K562 (cell line): ENCODE results near the gene NUP43. TPM values are rescaled to one million over a fixed set of nuclear protein-coding genes. Genes with fewer than 3 reads are reported as not detected.

ENCODE experiments used
- ATAC-seq: fragments of 200-7000 bp; cut with Tn5 transposase; 3 replicates; pipeline ENCODE4 v1.9.1; 2020; ENCODE audit warnings: moderate library complexity
- BruUV-seq: library from RNA; stranded (reverse); fragments of 400-500 nt; replicated peaks from 2 replicates; lab custom pipeline; 2021; lab: Mats Ljungman, UMichigan
- CTCF ChIA-PET: fragments of 300-600 bp; formaldehyde crosslinking; extraction: SDS; loops from one replicate; lab custom pipeline; 2021; ENCODE audit warnings: low intra/inter-chr PET ratio; lab: Yijun Ruan, JAX
- POLR2A ChIA-PET: fragments of 300-600, 350-650 bp; sonication (Branson Sonifier 250); formaldehyde crosslinking; extraction: SDS; loops from one replicate; lab custom pipeline; 2021; ENCODE audit warnings: antibody characterized with exemption, inconsistent platforms; lab: Yijun Ruan, JAX
- DNase-seq, 4 experiments: peaks; one replicate each; pipeline versions ENCODE4 v3.0.0 to v3.0.0-alpha.2; 2011 to 2018; ENCODE audit warnings: low spot score in 3 of 4, mixed read lengths in 3 of 4; ENCODE audit errors: extremely low read depth in 1 of 4
- FAIRE-seq: peaks from 2 replicates; lab custom pipeline; 2011; peaks lifted over from hg19 to GRCh38; lab: Jason Lieb, UNC
- H2AFZ ChIP-seq: 2 replicates; pipeline ENCODE4 v1.6.0; 2011; ENCODE audit warnings: low read depth, low read length, control low read depth, inconsistent platforms
- H3K27ac ChIP-seq: fragments of 200-600 bp; 3 replicates; pipeline ENCODE4 v1.8.0; 2011; ENCODE audit warnings: low read depth, mild to moderate bottlenecking, control low read depth, inconsistent platforms, low read length, moderate library complexity, mixed read lengths; ENCODE audit errors: extremely low read depth
- H3K27me3 ChIP-seq, 2 experiments: fragments of 300-600 bp in 1 of 2; 2 replicates in 1 of 2; 3 replicates in 1 of 2; pipeline versions ENCODE4 v1.6.0 to v1.8.0; 2011; ENCODE audit warnings: inconsistent platforms in 2 of 2, low read length in 2 of 2, mild to moderate bottlenecking in 1 of 2, mixed read lengths in 1 of 2, moderate library complexity in 1 of 2; ENCODE audit not compliant: control insufficient read depth in 2 of 2, insufficient read depth in 2 of 2
- H3K36me3 ChIP-seq: fragments of 300-600 bp; 3 replicates; pipeline ENCODE4 v1.8.0; 2011; ENCODE audit warnings: mild to moderate bottlenecking, low read length, inconsistent platforms; ENCODE audit not compliant: control insufficient read depth, insufficient read depth
- H3K4me1 ChIP-seq, 2 experiments: fragments of 200-600 bp in 1 of 2; replicated peaks in 1 of 2; 2 replicates in 1 of 2; 3 replicates in 1 of 2; pipeline versions ENCODE4 v1.5.1 to v1.8.0; 2011; ENCODE audit warnings: inconsistent platforms in 2 of 2, low read length in 2 of 2, mild to moderate bottlenecking in 1 of 2, mixed read lengths in 1 of 2, moderate library complexity in 1 of 2; ENCODE audit not compliant: control insufficient read depth in 2 of 2, insufficient read depth in 2 of 2
- H3K4me2 ChIP-seq: 2 replicates; pipeline ENCODE4 v1.6.1; 2011; ENCODE audit warnings: low read length, control low read depth, inconsistent platforms, mixed read lengths; ENCODE audit not compliant: insufficient read depth
- H3K4me3 ChIP-seq: fragments of 200-600 bp; sonication (generic), shearing (Covaris generic); 2 replicates; pipeline ENCODE4 v1.5.1; 2016; ENCODE audit warnings: control low read depth, inconsistent platforms
- H3K79me2 ChIP-seq: fragments of 200-600 bp; 3 replicates; pipeline ENCODE4 v1.8.0; 2011; ENCODE audit warnings: low read length, inconsistent platforms; ENCODE audit not compliant: control insufficient read depth, insufficient read depth
- H3K9ac ChIP-seq, 2 experiments: 2 replicates each; pipeline versions ENCODE4 v1.6.0 to v1.6.1; 2011; ENCODE audit warnings: low read depth in 2 of 2, low read length in 2 of 2, control low read depth in 1 of 2, inconsistent platforms in 1 of 2, mild to moderate bottlenecking in 1 of 2, mixed read lengths in 1 of 2; ENCODE audit not compliant: insufficient read depth in 1 of 2
- H3K9me1 ChIP-seq: one replicate; pipeline ENCODE4 v1.6.0; 2011; ENCODE audit warnings: inconsistent platforms, mild to moderate bottlenecking, low read length, moderate library complexity; ENCODE audit not compliant: control insufficient read depth, insufficient read depth
- H3K9me3 ChIP-seq: replicated peaks from 2 replicates; pipeline ENCODE4 v1.5.1; 2011; ENCODE audit warnings: low read depth, low read length, inconsistent platforms; ENCODE audit not compliant: control insufficient read depth, insufficient read depth
- H4K20me1 ChIP-seq: replicated peaks from 2 replicates; pipeline ENCODE4 v1.6.1; 2011; ENCODE audit warnings: low read length, inconsistent platforms, mixed read lengths; ENCODE audit not compliant: control insufficient read depth, insufficient read depth
- FOS ChIP-seq: IDR thresholded peaks from 3 replicates; pipeline ENCODE4 v1.6.1; 2011; ENCODE audit not compliant: insufficient read length; ENCODE audit errors: extremely low read depth
- HNRNPK ChIP-seq: fragments of 200-400 bp; formaldehyde crosslinking; IDR thresholded peaks from one replicate; pipeline ENCODE4 v1.6.1; 2018; ENCODE audit warnings: mild to moderate bottlenecking, low read depth, low read length; ENCODE audit not compliant: poor library complexity, severe bottlenecking
- LCOR ChIP-seq: sonication (generic); formaldehyde crosslinking; IDR thresholded peaks from 2 replicates; pipeline ENCODE4 v1.8.0; 2022; ENCODE audit warnings: mild to moderate bottlenecking, missing genetic modification reagents
- PKNOX1 ChIP-seq: fragments of 450-650 bp; IDR thresholded peaks from 2 replicates; pipeline ENCODE4 v1.6.1; 2016
- PTTG1 ChIP-seq: fragments of 450-650 bp; IDR thresholded peaks from 2 replicates; pipeline ENCODE4 v1.6.1; 2016; ENCODE audit warnings: low read depth, mild to moderate bottlenecking, missing genetic modification characterization, missing compliant biosample characterization
- SMAD1 ChIP-seq: fragments of 150-350 bp; IDR thresholded peaks from 2 replicates; pipeline ENCODE4 v1.6.1; 2014; ENCODE audit warnings: low read length, low read depth; ENCODE audit not compliant: partially characterized antibody
- SRSF7 ChIP-seq: fragments of 200-400 bp; formaldehyde crosslinking; optimal IDR thresholded peaks from 2 replicates; pipeline ENCODE3; 2017; ENCODE audit warnings: mild to moderate bottlenecking, low read depth, low read length
- WGBS: fragments of 100-300 bp; shearing (Covaris generic); methylation state at CpG from one replicate; pipeline ENCODE4 v1.1.6; 2016; ENCODE audit warnings: low coverage, mixed read lengths; ENCODE audit not compliant: insufficient coverage; ENCODE audit errors: missing lambda C conversion rate; 5-methylcytosine and 5-hydroxymethylcytosine counted together
- in situ Hi-C: fragments of 300-500 bp; cut with MboI; formaldehyde crosslinking; loops from 4 replicates; pipeline ENCODE4 v1.15.0; 2018; ENCODE audit warnings: inconsistent platforms, mixed read lengths
- intact Hi-C: fragments of 100-400 bp; cut with micrococcal nuclease; formaldehyde crosslinking; loops from 2 replicates; pipeline ENCODE4 v1.14.2; 2022
- polyA plus RNA-seq, 8 experiments: library from polyadenylated mRNA; depleted of rRNA in 4 of 8; stranded (reverse) in 5 of 8; unstranded in 3 of 8; fragments of >200 nt; fragmentation: Nextera tagmentation in 2 of 8; fragmentation: Illumina TruSeq in 1 of 8; extraction: Ambion mirVana in 2 of 8; extraction: Trizol in 1 of 8; gene quantifications; 2 replicates each; pipeline versions ENCODE4 v1.2.1 to v1.2.3, GENCODE V29; 2011 to 2014; ENCODE audit warnings: inconsistent platforms in 1 of 8, missing spikeins in 1 of 8
- total RNA-seq, 7 experiments: library from RNA; depleted of rRNA in 6 of 7; stranded (reverse); fragments of >200 nt in 6 of 7; fragmentation: Illumina TruSeq in 2 of 7; extraction: Trizol in 2 of 7; gene quantifications; 2 replicates each; pipeline versions ENCODE4 v1.2.1 to v1.2.3, GENCODE V29; 2011 to 2021; ENCODE audit warnings: low replicate concordance in 1 of 7

Gene NUP43
- total and polyA plus RNA-seq, 9 of the 15 experiments (the other 6 are each of a cell fraction or from before 2014, with no cell fraction given) = 28.9 to 136 (median 67.4) TPM

- no TSS peak for BruUV-seq
- Histone ChIP-seq H3K9me1 (no peaks in the 10 kb centered on the region), H3K9me3 (no peaks in the 10 kb centered on the region), H3K27me3 (no peaks in the 10 kb centered on the region), H3K4me3 (no peak overlapping the region), H3K79me2 (peaks cover 14% of the 10 kb centered on the region; the same call in 2 of the 3 replicates), H3K36me3 (peaks cover 86% of the 10 kb centered on the region), H2AFZ (no peak overlapping the region), H3K4me1 (peaks cover 16 to 37% of the 10 kb centered on the region in 2 experiments), H4K20me1 (no peaks in the 10 kb centered on the region), H3K27ac (peak overlapping the region; percentile 95), H3K4me2 (no peak overlapping the region), H3K9ac (peak overlapping the region in 1 of 2 experiments; percentile 64; a peak in 1 of 4 replicates)
- intact Hi-C loops = no loop called here
- WGBS = 91% methylated on average over 8 of the region's 8 CpGs
- no peak for FAIRE-seq
- ChIA-PET POLR2A (interaction anchor here (1.0 to 2.7 kb wide), 3 partner anchors 12 to 20 kb away, joined by 3 to 11 read pairs (median 3); partner anchors contain the start of genes LATS1, NUP43 and PCMT1), CTCF (no interaction called here)
- no peak for DNase-seq
- ATAC-seq = no peak
- TF ChIP-seq PKNOX1 (no peak), SRSF7 (no peak), FOS (no peak), LCOR (CRISPR knock-in tag) (no peak), PTTG1 (no peak), SMAD1 (no peak), HNRNPK (no peak)
- in situ Hi-C loops = loop anchor here (10.0 kb wide), 1 partner anchor 195 kb away; the partner anchor contains the start of gene RAET1G
Observed at GRCh38 chr6:149729824-149730223, 16.5 kb downstream of the NUP43 start.
